Panc1 (cell line): Measurements from ENCODE around the gene CYP4V2. TPM values are rescaled to one million over a fixed set of nuclear protein-coding genes. Genes with fewer than 3 reads are reported as not detected.

Experiments
- ATAC-seq: fragments of 200-7000 bp; cut with Tn5 transposase; 2 replicates; pipeline ENCODE4 v1.9.1; 2020; ENCODE audit warnings: mild to moderate bottlenecking, moderate library complexity
- BruUV-seq: library from RNA; stranded (reverse); fragments of 400-500 nt; replicated peaks from 2 replicates; lab custom pipeline; 2021; lab: Mats Ljungman, UMichigan
- CTCF ChIA-PET: fragments of 300-600 bp; sonication (Branson Sonifier 250); formaldehyde crosslinking; loops from one replicate; lab custom pipeline; 2022; ENCODE audit warnings: antibody characterized with exemption; lab: Charles Lee
- POLR2A ChIA-PET: fragments of 300-600 bp; sonication (Branson Sonifier 250); formaldehyde crosslinking; loops from one replicate; lab custom pipeline; 2022; ENCODE audit warnings: antibody characterized with exemption; lab: Charles Lee
- DNase-seq: peaks from one replicate; pipeline ENCODE4 v3.0.0-alpha.2; 2010; ENCODE audit warnings: low read depth, low spot score
- H3K27ac ChIP-seq: 2 replicates; pipeline ENCODE4 v1.5.1; 2011; ENCODE audit warnings: mild to moderate bottlenecking, low read length, inconsistent platforms
- H3K27me3 ChIP-seq: fragments of 200-500 bp; sonication (Bioruptor generic); 2 replicates; pipeline ENCODE4 v1.6.0; 2014; ENCODE audit warnings: low read length, inconsistent platforms; ENCODE audit not compliant: control insufficient read depth, insufficient read depth
- H3K36me3 ChIP-seq: fragments of 200-500 bp; sonication (Bioruptor generic); 2 replicates; pipeline ENCODE4 v1.5.1; 2014; ENCODE audit warnings: inconsistent platforms, mild to moderate bottlenecking, low read length, moderate library complexity; ENCODE audit not compliant: control insufficient read depth, insufficient read depth
- H3K4me1 ChIP-seq: 2 replicates; pipeline ENCODE4 v1.5.1; 2011; ENCODE audit warnings: inconsistent platforms, mild to moderate bottlenecking, low read length, moderate library complexity; ENCODE audit not compliant: control insufficient read depth, insufficient read depth
- H3K4me3 ChIP-seq, 2 experiments: 2 replicates each; pipeline ENCODE4 v1.5.1; 2011 to 2012; ENCODE audit warnings: low read depth in 2 of 2, low read length in 2 of 2, mild to moderate bottlenecking in 2 of 2, inconsistent platforms in 1 of 2, moderate library complexity in 1 of 2
- H3K9me3 ChIP-seq: fragments of 200-500 bp; sonication (Bioruptor generic); 2 replicates; pipeline ENCODE4 v1.5.1; 2014; ENCODE audit warnings: low read depth, mild to moderate bottlenecking, inconsistent platforms, low read length, moderate library complexity; ENCODE audit not compliant: control insufficient read depth, insufficient read depth
- POLR2AphosphoS5 ChIP-seq: IDR thresholded peaks from 2 replicates; pipeline ENCODE4 v1.6.1; 2012; ENCODE audit warnings: mild to moderate bottlenecking, low read depth, low read length, moderate library complexity
- SIN3A ChIP-seq: IDR thresholded peaks from 2 replicates; pipeline ENCODE4 v1.6.1; 2012; ENCODE audit warnings: low read depth, mild to moderate bottlenecking, low read length, moderate library complexity, borderline replicate concordance; ENCODE audit not compliant: insufficient read depth
- TCF7L2 ChIP-seq: IDR thresholded peaks from 2 replicates; pipeline ENCODE4 v1.6.1; 2011; ENCODE audit warnings: mild to moderate bottlenecking, low read depth, low read length, inconsistent platforms
- in situ Hi-C: cut with HindIII; loops from 2 replicates; pipeline ENCODE4 v1.10.0; 2016; ENCODE audit warnings: low sequenced_read_pairs, low pct_unique_long_range_greater_than_20kb
- intact Hi-C: fragments of 100-400 bp; cut with micrococcal nuclease; formaldehyde crosslinking; loops from one replicate; pipeline ENCODE4 v1.10.0; 2022; ENCODE audit not compliant: unreplicated experiment
- total RNA-seq: library from RNA; stranded (reverse); gene quantifications from one replicate; pipeline ENCODE4 v1.2.1, GENCODE V29; 2021; ENCODE audit not compliant: unreplicated experiment
- TF ChIP-seq, protein P1 (sequence below), 2 experiments: IDR thresholded peaks; 2 replicates each; pipeline ENCODE4 v1.6.1; 2011 to 2012; ENCODE audit warnings: low read depth in 2 of 2, control low read depth in 1 of 2, low read length in 1 of 2, mild to moderate bottlenecking in 1 of 2, moderate library complexity in 1 of 2; ENCODE audit not compliant: insufficient read depth in 1 of 2
- TF ChIP-seq, protein P2 (sequence below): fragments of 450-650 bp; IDR thresholded peaks from 2 replicates; pipeline ENCODE4 v1.5.1; 2017; ENCODE audit warnings: mild to moderate bottlenecking

CYP4V2 gene
- total RNA-seq, 1 experiment from 2014 or later: 1.1 TPM

DNA sequence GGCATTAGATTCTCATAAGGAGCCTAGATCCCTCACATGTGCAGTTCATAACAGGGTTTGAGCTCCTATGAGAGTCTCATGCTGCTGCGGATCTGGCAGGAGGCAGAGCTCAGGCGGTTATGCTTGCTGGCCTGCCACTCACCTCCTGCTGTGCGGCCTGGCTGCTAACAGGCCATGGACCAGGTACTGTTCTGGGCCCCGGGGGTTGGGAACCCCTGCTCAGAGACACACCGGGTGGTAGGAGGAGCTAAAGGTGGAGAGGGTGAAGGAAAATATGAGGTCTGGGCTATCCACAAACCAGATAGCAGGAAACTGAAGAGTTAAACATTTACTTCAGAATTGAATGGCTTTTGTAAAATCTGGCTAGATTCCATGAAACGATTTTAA lies 68.7 kb downstream of the CYP4V2 start:
- no peak for ATAC-seq
- intact Hi-C loops: no loop called here
- POLR2A ChIA-PET: no interaction called here

More for the DNA sequence above, 68.7 kb downstream of the CYP4V2 start:
- Histone ChIP-seq H3K36me3 (no peaks in the 10 kb centered on the region), H3K27ac (no peak overlapping the region), H3K4me3 (no peak overlapping the region), H3K4me1 (no peaks in the 10 kb centered on the region), H3K9me3 (no peaks in the 10 kb centered on the region), H3K27me3 (no peaks in the 10 kb centered on the region)
- CTCF ChIA-PET: no interaction called here
- no TSS peak for BruUV-seq
- no peak for DNase-seq
- in situ Hi-C loops: no loop called here
- TF ChIP-seq SIN3A (no peak), TCF7L2 (no peak), POLR2AphosphoS5 (no peak)
- TF ChIP-seq, protein P1, sequence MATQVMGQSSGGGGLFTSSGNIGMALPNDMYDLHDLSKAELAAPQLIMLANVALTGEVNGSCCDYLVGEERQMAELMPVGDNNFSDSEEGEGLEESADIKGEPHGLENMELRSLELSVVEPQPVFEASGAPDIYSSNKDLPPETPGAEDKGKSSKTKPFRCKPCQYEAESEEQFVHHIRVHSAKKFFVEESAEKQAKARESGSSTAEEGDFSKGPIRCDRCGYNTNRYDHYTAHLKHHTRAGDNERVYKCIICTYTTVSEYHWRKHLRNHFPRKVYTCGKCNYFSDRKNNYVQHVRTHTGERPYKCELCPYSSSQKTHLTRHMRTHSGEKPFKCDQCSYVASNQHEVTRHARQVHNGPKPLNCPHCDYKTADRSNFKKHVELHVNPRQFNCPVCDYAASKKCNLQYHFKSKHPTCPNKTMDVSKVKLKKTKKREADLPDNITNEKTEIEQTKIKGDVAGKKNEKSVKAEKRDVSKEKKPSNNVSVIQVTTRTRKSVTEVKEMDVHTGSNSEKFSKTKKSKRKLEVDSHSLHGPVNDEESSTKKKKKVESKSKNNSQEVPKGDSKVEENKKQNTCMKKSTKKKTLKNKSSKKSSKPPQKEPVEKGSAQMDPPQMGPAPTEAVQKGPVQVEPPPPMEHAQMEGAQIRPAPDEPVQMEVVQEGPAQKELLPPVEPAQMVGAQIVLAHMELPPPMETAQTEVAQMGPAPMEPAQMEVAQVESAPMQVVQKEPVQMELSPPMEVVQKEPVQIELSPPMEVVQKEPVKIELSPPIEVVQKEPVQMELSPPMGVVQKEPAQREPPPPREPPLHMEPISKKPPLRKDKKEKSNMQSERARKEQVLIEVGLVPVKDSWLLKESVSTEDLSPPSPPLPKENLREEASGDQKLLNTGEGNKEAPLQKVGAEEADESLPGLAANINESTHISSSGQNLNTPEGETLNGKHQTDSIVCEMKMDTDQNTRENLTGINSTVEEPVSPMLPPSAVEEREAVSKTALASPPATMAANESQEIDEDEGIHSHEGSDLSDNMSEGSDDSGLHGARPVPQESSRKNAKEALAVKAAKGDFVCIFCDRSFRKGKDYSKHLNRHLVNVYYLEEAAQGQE (IDR thresholded peaks at IDR 0.05; ENCODE audit: insufficient read depth in 1 of 2, low read depth in 2 of 2, low read length in 1 of 2): no peak
- TF ChIP-seq, protein P2, sequence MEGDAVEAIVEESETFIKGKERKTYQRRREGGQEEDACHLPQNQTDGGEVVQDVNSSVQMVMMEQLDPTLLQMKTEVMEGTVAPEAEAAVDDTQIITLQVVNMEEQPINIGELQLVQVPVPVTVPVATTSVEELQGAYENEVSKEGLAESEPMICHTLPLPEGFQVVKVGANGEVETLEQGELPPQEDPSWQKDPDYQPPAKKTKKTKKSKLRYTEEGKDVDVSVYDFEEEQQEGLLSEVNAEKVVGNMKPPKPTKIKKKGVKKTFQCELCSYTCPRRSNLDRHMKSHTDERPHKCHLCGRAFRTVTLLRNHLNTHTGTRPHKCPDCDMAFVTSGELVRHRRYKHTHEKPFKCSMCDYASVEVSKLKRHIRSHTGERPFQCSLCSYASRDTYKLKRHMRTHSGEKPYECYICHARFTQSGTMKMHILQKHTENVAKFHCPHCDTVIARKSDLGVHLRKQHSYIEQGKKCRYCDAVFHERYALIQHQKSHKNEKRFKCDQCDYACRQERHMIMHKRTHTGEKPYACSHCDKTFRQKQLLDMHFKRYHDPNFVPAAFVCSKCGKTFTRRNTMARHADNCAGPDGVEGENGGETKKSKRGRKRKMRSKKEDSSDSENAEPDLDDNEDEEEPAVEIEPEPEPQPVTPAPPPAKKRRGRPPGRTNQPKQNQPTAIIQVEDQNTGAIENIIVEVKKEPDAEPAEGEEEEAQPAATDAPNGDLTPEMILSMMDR: no peak

Other genes with a start within 250 kb of the CYP4V2 start
- 0.41 TPM for gene TLR3, start 122.4 kb upstream of the CYP4V2 start, total RNA-seq
- gene FAM149A, start 86.9 kb upstream of the CYP4V2 start, total RNA-seq: 0.13 TPM
- not detected for gene KLKB1, start 35.9 kb downstream of the CYP4V2 start, total RNA-seq
- not detected for gene F11, start 74.6 kb downstream of the CYP4V2 start, total RNA-seq